H1 (cell line): ENCODE results near the gene ADRA2B. TPM values are rescaled to one million over a fixed set of nuclear protein-coding genes. Genes with fewer than 3 reads are reported as not detected.

ENCODE experiments used
- CTCF ChIA-PET: fragments of 300-600 bp; sonication (Branson Sonifier 250); formaldehyde crosslinking; loops from one replicate; lab custom pipeline; 2021; ENCODE audit not compliant: partially characterized antibody; lab: Charles Lee
- POLR2A ChIA-PET: fragments of 300-600 bp; sonication (Branson Sonifier 250); formaldehyde crosslinking; loops from one replicate; lab custom pipeline; 2021; ENCODE audit warnings: inconsistent platforms; ENCODE audit not compliant: partially characterized antibody; lab: Charles Lee
- DNase-seq, 2 experiments: peaks; one replicate each; pipeline versions ENCODE4 v3.0.0 to v3.0.0-alpha.2; 2010 to 2022; ENCODE audit warnings: low spot score in 2 of 2, low read depth in 1 of 2, mixed read lengths in 1 of 2
- FAIRE-seq: peaks from 2 replicates; lab custom pipeline; 2011; peaks lifted over from hg19 to GRCh38; lab: Jason Lieb, UNC
- H2AFZ ChIP-seq: 2 replicates; pipeline ENCODE4 v1.8.1; 2012; ENCODE audit warnings: low read length, inconsistent platforms
- H2AK5ac ChIP-seq: 2 replicates; pipeline ENCODE4 v1.6.1; 2013; ENCODE audit warnings: low read depth, low read length
- H2BK120ac ChIP-seq: replicated peaks from 2 replicates; pipeline ENCODE3; 2013; ENCODE audit warnings: low read depth, low read length, inconsistent platforms
- H2BK12ac ChIP-seq: 2 replicates; pipeline ENCODE4 v1.6.1; 2013; ENCODE audit warnings: low read depth, low read length
- H2BK15ac ChIP-seq: 2 replicates; pipeline ENCODE4 v1.6.1; 2013; ENCODE audit warnings: low read length
- H2BK20ac ChIP-seq: 2 replicates; pipeline ENCODE4 v1.6.1; 2013; ENCODE audit warnings: low read length
- H2BK5ac ChIP-seq: 2 replicates; pipeline ENCODE4 v1.6.1; 2013; ENCODE audit warnings: low read depth, low read length
- H3K14ac ChIP-seq: 2 replicates; pipeline ENCODE4 v1.6.1; 2013; ENCODE audit warnings: inconsistent platforms; ENCODE audit not compliant: insufficient read length
- H3K18ac ChIP-seq: 2 replicates; pipeline ENCODE4 v1.6.1; 2013; ENCODE audit warnings: low read length; ENCODE audit errors: extremely low read depth
- H3K23ac ChIP-seq: 2 replicates; pipeline ENCODE4 v1.6.1; 2013; ENCODE audit warnings: inconsistent platforms; ENCODE audit not compliant: insufficient read length
- H3K23me2 ChIP-seq: 2 replicates; pipeline ENCODE4 v1.6.1; 2013; ENCODE audit warnings: low read depth, low read length
- H3K27ac ChIP-seq: 2 replicates; pipeline ENCODE4 v1.6.1; 2011; ENCODE audit warnings: low read depth, low read length, inconsistent platforms
- H3K27me3 ChIP-seq, 4 experiments: replicated peaks in 1 of 4; 1 replicate in 1 of 4; 2 replicates in 3 of 4; pipeline versions ENCODE4 v1.6.1 to v1.8.1; 2011 to 2013; ENCODE audit warnings: low read length in 3 of 4, mild to moderate bottlenecking in 3 of 4, inconsistent platforms in 2 of 4, mixed read lengths in 2 of 4, moderate library complexity in 1 of 4; ENCODE audit not compliant: control insufficient read depth in 3 of 4, insufficient read depth in 3 of 4; ENCODE audit errors: extremely low read depth in 1 of 4
- H3K36me3 ChIP-seq, 4 experiments: 2 replicates each; pipeline versions ENCODE4 v1.6.1 to v1.8.1; 2011 to 2013; ENCODE audit warnings: mild to moderate bottlenecking in 4 of 4, low read length in 3 of 4, moderate library complexity in 2 of 4, control low read depth in 1 of 4, inconsistent platforms in 1 of 4; ENCODE audit not compliant: insufficient read depth in 4 of 4, control insufficient read depth in 2 of 4
- H3K4ac ChIP-seq: replicated peaks from 2 replicates; pipeline ENCODE3; 2013; ENCODE audit warnings: low read length, low read depth, mixed read lengths, inconsistent platforms; ENCODE audit not compliant: insufficient read length
- H3K4me1 ChIP-seq, 4 experiments: replicated peaks in 1 of 4; 1 replicate in 1 of 4; 2 replicates in 3 of 4; pipeline versions ENCODE4 v1.6.1 to v1.8.1; 2011 to 2013; ENCODE audit warnings: low read length in 3 of 4, inconsistent platforms in 2 of 4, mixed read lengths in 1 of 4; ENCODE audit not compliant: insufficient read depth in 4 of 4, control insufficient read depth in 3 of 4
- H3K4me2 ChIP-seq, 2 experiments: 2 replicates each; pipeline versions ENCODE4 v1.6.1 to v1.8.1; 2011 to 2013; ENCODE audit warnings: low read depth in 2 of 2, low read length in 2 of 2, control low read depth in 1 of 2, inconsistent platforms in 1 of 2, mild to moderate bottlenecking in 1 of 2; ENCODE audit not compliant: insufficient read depth in 1 of 2
- H3K4me3 ChIP-seq, 4 experiments: fragments of 200-600, 300-600 bp in 1 of 4; sonication (generic), shearing (Covaris generic), sonication (Bioruptor Twin) in 1 of 4; 2 replicates each; pipeline versions ENCODE4 v1.5.1 to v1.8.1; 2011 to 2016; ENCODE audit warnings: low read length in 4 of 4, low read depth in 3 of 4, control low read depth in 2 of 4, inconsistent platforms in 2 of 4, mild to moderate bottlenecking in 2 of 4, mixed read lengths in 1 of 4, moderate library complexity in 1 of 4; ENCODE audit not compliant: insufficient read depth in 2 of 4; ENCODE audit errors: extremely low read depth in 1 of 4
- H3K56ac ChIP-seq: replicated peaks from 2 replicates; pipeline ENCODE3; 2013; ENCODE audit warnings: low read depth, mild to moderate bottlenecking, mixed read lengths, low read length, inconsistent platforms; ENCODE audit not compliant: insufficient read length
- H3K79me1 ChIP-seq: 2 replicates; pipeline ENCODE4 v1.6.1; 2013; ENCODE audit warnings: low read depth, low read length, control low read depth
- H3K79me2 ChIP-seq, 2 experiments: 2 replicates each; pipeline versions ENCODE4 v1.6.1 to v1.8.1; 2012 to 2013; ENCODE audit warnings: low read length in 2 of 2, mild to moderate bottlenecking in 2 of 2, inconsistent platforms in 1 of 2; ENCODE audit not compliant: insufficient read depth in 2 of 2, control insufficient read depth in 1 of 2
- H3K9ac ChIP-seq, 4 experiments: replicated peaks in 1 of 4; 1 replicate in 1 of 4; 2 replicates in 3 of 4; pipeline versions ENCODE4 v1.6.1 to v1.8.1; 2011 to 2013; ENCODE audit warnings: low read depth in 3 of 4, low read length in 3 of 4, control low read depth in 2 of 4, mild to moderate bottlenecking in 2 of 4, moderate library complexity in 2 of 4, inconsistent platforms in 1 of 4; ENCODE audit errors: extremely low read depth in 1 of 4
- H3K9me3 ChIP-seq, 2 experiments: 2 replicates each; pipeline versions ENCODE4 v1.6.1 to v1.8.1; 2012 to 2013; ENCODE audit warnings: mild to moderate bottlenecking in 2 of 2, moderate library complexity in 2 of 2, control low read depth in 1 of 2, inconsistent platforms in 1 of 2, low read depth in 1 of 2, low read length in 1 of 2, mixed read lengths in 1 of 2; ENCODE audit not compliant: insufficient read depth in 2 of 2
- H4K20me1 ChIP-seq, 2 experiments: replicated peaks in 1 of 2; 2 replicates each; pipeline versions ENCODE3 to v1.8.1; 2011 to 2013; ENCODE audit warnings: inconsistent platforms in 2 of 2, low read length in 2 of 2, mild to moderate bottlenecking in 1 of 2; ENCODE audit not compliant: insufficient read depth in 2 of 2, control insufficient read depth in 1 of 2
- H4K5ac ChIP-seq: 2 replicates; pipeline ENCODE4 v1.6.1; 2013; ENCODE audit warnings: low read length, low read depth, mixed read lengths, inconsistent platforms; ENCODE audit not compliant: insufficient read length
- H4K8ac ChIP-seq: 2 replicates; pipeline ENCODE4 v1.8.0; 2013; ENCODE audit warnings: mild to moderate bottlenecking, moderate library complexity, low read length, inconsistent platforms; ENCODE audit not compliant: insufficient read depth; ENCODE audit errors: extremely low read depth
- H4K91ac ChIP-seq: replicated peaks from 2 replicates; pipeline ENCODE3; 2013; ENCODE audit warnings: low read length, mixed read lengths, inconsistent platforms; ENCODE audit not compliant: insufficient read length
- CEBPB ChIP-seq: IDR thresholded peaks from 2 replicates; pipeline ENCODE4 v1.6.1; 2012; ENCODE audit warnings: low read depth, low read length
- GABPA ChIP-seq: IDR thresholded peaks from 2 replicates; pipeline ENCODE4 v1.6.1; 2011; ENCODE audit warnings: mild to moderate bottlenecking, low read length, moderate library complexity, borderline replicate concordance; ENCODE audit not compliant: insufficient read depth
- JUND ChIP-seq: IDR thresholded peaks from 2 replicates; pipeline ENCODE4 v1.6.1; 2011; ENCODE audit warnings: mild to moderate bottlenecking, improper control_type of control experiment, low read length
- KDM1A ChIP-seq: fragments of 200-600, 300-600 bp; sonication (generic); IDR thresholded peaks from 2 replicates; pipeline ENCODE4 v1.7.1; 2016; ENCODE audit warnings: mild to moderate bottlenecking, low read length, borderline replicate concordance
- MAFK ChIP-seq: IDR thresholded peaks from 2 replicates; pipeline ENCODE4 v1.6.1; 2012; ENCODE audit warnings: low read depth, mild to moderate bottlenecking, improper control_type of control experiment, low read length
- RFX5 ChIP-seq: IDR thresholded peaks from 2 replicates; pipeline ENCODE4 v1.6.1; 2011; ENCODE audit warnings: low read depth, low read length, improper control_type of control experiment, borderline replicate concordance
- SP1 ChIP-seq: IDR thresholded peaks from 2 replicates; pipeline ENCODE4 v1.6.1; 2011; ENCODE audit warnings: low read depth, low read length
- SUZ12 ChIP-seq: fragments of 200-600 bp; sonication (generic); IDR thresholded peaks from 2 replicates; pipeline ENCODE4 v1.6.1; 2012; ENCODE audit warnings: mild to moderate bottlenecking, inconsistent platforms, low read length, moderate library complexity, mixed read lengths
- WGBS, 2 experiments: shearing (Covaris generic) in 1 of 2; methylation state at CpG; one replicate each; pipeline versions ENCODE4 v1.1.6 to v1.1.7; 2013 to 2015; ENCODE audit warnings: low lambda C conversion rate in 2 of 2, mixed read lengths in 2 of 2, inconsistent platforms in 1 of 2, low coverage in 1 of 2, missing lambda C conversion rate in 1 of 2; ENCODE audit not compliant: insufficient replicate concordance in 2 of 2, insufficient coverage in 1 of 2, insufficient read length in 1 of 2; ENCODE audit errors: extremely low coverage in 1 of 2, missing lambda C conversion rate in 1 of 2; 5-methylcytosine and 5-hydroxymethylcytosine counted together
- polyA plus RNA-seq, 7 experiments: library from polyadenylated mRNA; depleted of rRNA in 3 of 7; stranded (reverse) in 5 of 7; unstranded in 2 of 7; fragments of >200 nt in 5 of 7; fragments of 200-250 nt in 2 of 7; gene quantifications; 1 replicate in 5 of 7; 2 replicates in 1 of 7; 4 replicates in 1 of 7; pipeline versions ENCODE4 v1.2.1 to v1.2.3, GENCODE V29; 2011 to 2013; ENCODE audit warnings: missing spikeins in 2 of 7, mixed read lengths in 2 of 7
- total RNA-seq: library from RNA; stranded (reverse); fragmentation: NEBNext Ultra II Directional; extraction: Animal tissue kit (Norgen Biotek cat#: 25700); gene quantifications from 2 replicates; pipeline ENCODE4 v1.2.1, GENCODE V29; 2021
- TF ChIP-seq, protein P1 (sequence below): IDR thresholded peaks from 2 replicates; pipeline ENCODE4 v1.6.1; 2012; ENCODE audit warnings: inconsistent platforms

Gene ADRA2B
- total and polyA plus RNA-seq, 2 of the 8 experiments (the other 6 are each of a cell fraction or from before 2014, with no cell fraction given) = 5.8 to 6.5 TPM

DNA sequence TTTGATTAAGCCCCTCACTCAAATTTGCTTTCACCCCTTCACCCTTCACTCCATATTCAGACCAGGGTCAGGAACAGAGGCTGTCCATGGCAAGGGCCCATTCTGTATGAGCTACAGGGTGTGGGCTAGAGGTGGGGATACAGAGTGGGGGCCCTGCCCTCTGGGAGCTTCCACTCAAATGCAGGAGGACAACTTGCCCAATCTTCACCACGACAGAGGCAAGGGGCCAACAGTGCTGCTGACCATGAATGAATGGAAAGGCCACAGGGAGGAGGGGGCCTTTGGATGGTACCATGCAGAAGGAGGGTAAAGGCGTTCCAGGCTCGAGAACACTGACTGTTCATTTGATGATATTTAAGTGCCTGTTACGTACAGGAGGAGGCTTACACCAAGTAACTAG, 22.8 kb downstream of the ADRA2B start:
- Histone ChIP-seq H3K79me2 (no peaks in the 10 kb centered on the region), H4K8ac (no peak overlapping the region), H3K4me1 (peaks cover 3 to 24% (median 10%) of the 10 kb centered on the region in 4 experiments), H2AFZ (no peak overlapping the region), H3K14ac (no peak overlapping the region), H3K36me3 (no peaks in the 10 kb centered on the region), H4K91ac (no peak overlapping the region), H4K5ac (no peak overlapping the region), H2BK12ac (0 out of 2 replicates have a peak overlapping the region, but pooled peaks have one; percentile 27), H3K9me3 (no peaks in the 10 kb centered on the region), H4K20me1 (no peaks in the 10 kb centered on the region), H3K27ac (no peak overlapping the region), H2BK5ac (no peak overlapping the region), H2BK20ac (no peak overlapping the region; the same call in 1 of the 2 replicates), H3K9ac (no peak overlapping the region), H3K23me2 (no peaks in the 10 kb centered on the region), H2AK5ac (no peak overlapping the region), H3K4ac (no peak overlapping the region), H3K23ac (no peak overlapping the region), H3K56ac (no peak overlapping the region), H2BK120ac (no peak overlapping the region), H3K27me3 (no peaks in the 10 kb centered on the region; a peak in 1 of 7 replicates), H3K18ac (no peak overlapping the region), H3K4me2 (no peak overlapping the region), H3K79me1 (no peaks in the 10 kb centered on the region), H3K4me3 (no peak overlapping the region), H2BK15ac (peak overlapping the region; percentile 88; the same call in 1 of the 2 replicates)
- 88% methylated on average over 4 of the region's 4 CpGs; no CpG with 5 or more reads in 1 of the 2 experiments for WGBS, 2 experiments
- ChIA-PET POLR2A (interaction anchor here (1.3 kb wide), 1 partner anchor 15 kb away, joined by 3 read pairs; no protein-coding TSS in a partner anchor), CTCF (interaction anchor here (1.7 to 2.5 kb wide), 3 partner anchors 20 to 71 kb away, joined by 5 to 11 read pairs (median 9); partner anchors contain the start of gene ADRA2B)
- FAIRE-seq (no peak), DNase-seq (no peak)
- TF ChIP-seq MAFK (no peak), CEBPB (no peak), SUZ12 (no peak), KDM1A (no peak), JUND (no peak), RFX5 (no peak), GABPA (no peak), SP1 (no peak)
- TF ChIP-seq, protein P1, sequence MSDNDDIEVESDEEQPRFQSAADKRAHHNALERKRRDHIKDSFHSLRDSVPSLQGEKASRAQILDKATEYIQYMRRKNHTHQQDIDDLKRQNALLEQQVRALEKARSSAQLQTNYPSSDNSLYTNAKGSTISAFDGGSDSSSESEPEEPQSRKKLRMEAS = no peak
